DOHH2 (cell line): ENCODE data around the gene RPS16.

Experiments
- EZH2phosphoT487 ChIP-seq: fragments of 200-600 bp; sonication (generic); IDR thresholded peaks from 2 replicates; pipeline ENCODE4 v1.6.1; 2017; ENCODE audit warnings: borderline replicate concordance, mild to moderate bottlenecking, antibody characterized with exemption, low read length, moderate library complexity, mixed read lengths
- TF ChIP-seq, protein P1 (sequence below): fragments of 200-600 bp; sonication (generic); IDR thresholded peaks from one replicate; pipeline ENCODE4 v1.5.1; 2014; ENCODE audit warnings: antibody characterized with exemption, mild to moderate bottlenecking, low read depth, low read length; ENCODE audit not compliant: poor library complexity, severe bottlenecking

- TF ChIP-seq, protein P1, sequence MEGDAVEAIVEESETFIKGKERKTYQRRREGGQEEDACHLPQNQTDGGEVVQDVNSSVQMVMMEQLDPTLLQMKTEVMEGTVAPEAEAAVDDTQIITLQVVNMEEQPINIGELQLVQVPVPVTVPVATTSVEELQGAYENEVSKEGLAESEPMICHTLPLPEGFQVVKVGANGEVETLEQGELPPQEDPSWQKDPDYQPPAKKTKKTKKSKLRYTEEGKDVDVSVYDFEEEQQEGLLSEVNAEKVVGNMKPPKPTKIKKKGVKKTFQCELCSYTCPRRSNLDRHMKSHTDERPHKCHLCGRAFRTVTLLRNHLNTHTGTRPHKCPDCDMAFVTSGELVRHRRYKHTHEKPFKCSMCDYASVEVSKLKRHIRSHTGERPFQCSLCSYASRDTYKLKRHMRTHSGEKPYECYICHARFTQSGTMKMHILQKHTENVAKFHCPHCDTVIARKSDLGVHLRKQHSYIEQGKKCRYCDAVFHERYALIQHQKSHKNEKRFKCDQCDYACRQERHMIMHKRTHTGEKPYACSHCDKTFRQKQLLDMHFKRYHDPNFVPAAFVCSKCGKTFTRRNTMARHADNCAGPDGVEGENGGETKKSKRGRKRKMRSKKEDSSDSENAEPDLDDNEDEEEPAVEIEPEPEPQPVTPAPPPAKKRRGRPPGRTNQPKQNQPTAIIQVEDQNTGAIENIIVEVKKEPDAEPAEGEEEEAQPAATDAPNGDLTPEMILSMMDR, result peak; percentile 41
- no peak for TF ChIP-seq EZH2phosphoT487
Observed at GRCh38 chr19:39390751-39391437, 44.9 kb downstream of the RPS16 start, which contains the start of the genes MED29 and PAF1.
